H1 (cell line): Measurements from ENCODE around the gene SLC6A17. TPM values are rescaled to one million over a fixed set of nuclear protein-coding genes. Genes with fewer than 3 reads are reported as not detected.

ENCODE experiments used
- BCL11A ChIP-seq, 2 experiments: IDR thresholded peaks; one replicate each; pipeline ENCODE4 v1.6.1; 2011; ENCODE audit warnings: low read depth in 2 of 2, low read length in 2 of 2, mild to moderate bottlenecking in 2 of 2
- CBX5 ChIP-seq: fragments of 300-800, 300-1000 bp; sonication (generic); IDR thresholded peaks from 2 replicates; pipeline ENCODE4 v1.7.1; 2016; ENCODE audit warnings: antibody characterized with exemption, low read length, low read depth
- polyA plus RNA-seq, 7 experiments: library from polyadenylated mRNA; depleted of rRNA in 3 of 7; stranded (reverse) in 5 of 7; unstranded in 2 of 7; fragments of >200 nt in 5 of 7; fragments of 200-250 nt in 2 of 7; gene quantifications; 1 replicate in 5 of 7; 2 replicates in 1 of 7; 4 replicates in 1 of 7; pipeline versions ENCODE4 v1.2.1 to v1.2.3, GENCODE V29; 2011 to 2013; ENCODE audit warnings: missing spikeins in 2 of 7, mixed read lengths in 2 of 7
- total RNA-seq: library from RNA; stranded (reverse); fragmentation: NEBNext Ultra II Directional; extraction: Animal tissue kit (Norgen Biotek cat#: 25700); gene quantifications from 2 replicates; pipeline ENCODE4 v1.2.1, GENCODE V29; 2021

SLC6A17 gene
- total and polyA plus RNA-seq, 2 of the 8 experiments (the other 6 are each of a cell fraction or from before 2014, with no cell fraction given): 0.15 to 0.28 TPM

- TF ChIP-seq CBX5 (no peak), BCL11A (IDR thresholded peaks at IDR 0.05; ENCODE audit: low read depth in 2 of 2, low read length in 2 of 2) (no peak)
- TF ChIP-seq, all 59 proteins: peak for 0
These were observed 36.7 kb upstream of the SLC6A17 start (continued) for GRCh38 chr1:110113551-110113950.
